Kidney (tissue), 14 donors: ENCODE measurements around the gene BEST1. TPM values are rescaled to one million over a fixed set of nuclear protein-coding genes. Genes with fewer than 3 reads are reported as not detected.

Experiments
- DNase-seq, 5 donors: peaks; one replicate each; pipeline ENCODE4 v3.0.0-alpha.2; 2013 to 2020
- FAIRE-seq: peaks from 2 replicates; lab custom pipeline; 2012; peaks lifted over from hg19 to GRCh38; lab: Jason Lieb, UNC
- H3K27ac ChIP-seq, 2 donors: one replicate each; pipeline ENCODE4 v1.7.0; 2013; ENCODE audit warnings: low read depth in 2 of 2, low read length in 2 of 2, inconsistent platforms in 1 of 2
- H3K27me3 ChIP-seq: one replicate; pipeline ENCODE4 v1.7.1; 2013; ENCODE audit warnings: low read length, inconsistent platforms; ENCODE audit not compliant: control insufficient read depth, insufficient read depth
- H3K36me3 ChIP-seq, 3 donors: one replicate each; pipeline versions ENCODE4 v1.7.0 to v1.7.1; 2013; ENCODE audit warnings: low read length in 3 of 3, control low read depth in 1 of 3, inconsistent platforms in 1 of 3; ENCODE audit not compliant: insufficient read depth in 3 of 3, control insufficient read depth in 2 of 3
- H3K4me1 ChIP-seq, 3 donors: one replicate each; pipeline versions ENCODE4 v1.7.0 to v1.7.1; 2013; ENCODE audit warnings: low read length in 3 of 3, inconsistent platforms in 1 of 3, low read depth in 1 of 3; ENCODE audit not compliant: control insufficient read depth in 2 of 3, insufficient read depth in 2 of 3
- H3K4me3 ChIP-seq, 3 donors: one replicate each; pipeline versions ENCODE4 v1.7.0 to v1.8.1; 2013; ENCODE audit warnings: low read length in 3 of 3, control low read depth in 1 of 3, inconsistent platforms in 1 of 3
- H3K9ac ChIP-seq, 3 donors: one replicate each; pipeline versions ENCODE4 v1.7.0 to v1.7.1; 2013; ENCODE audit warnings: low read length in 3 of 3, control low read depth in 1 of 3, inconsistent platforms in 1 of 3
- H3K9me3 ChIP-seq, 3 donors: one replicate each; pipeline versions ENCODE4 v1.7.0 to v1.7.1; 2013; ENCODE audit warnings: low read length in 3 of 3, control low read depth in 1 of 3, inconsistent platforms in 1 of 3; ENCODE audit not compliant: control insufficient read depth in 2 of 3, insufficient read depth in 1 of 3
- CTCF ChIP-seq: IDR thresholded peaks from 3 replicates; pipeline ENCODE4 v1.5.1; 2012; ENCODE audit warnings: mild to moderate bottlenecking, moderate library complexity, borderline replicate concordance; ENCODE audit not compliant: insufficient read depth; ENCODE audit errors: extremely low read depth
- intact Hi-C: fragments of 100-400 bp; cut with DNase I; formaldehyde crosslinking; loops from one replicate; pipeline ENCODE4 v1.11.1; 2022
- polyA plus RNA-seq: library from polyadenylated mRNA; stranded (reverse); fragments of 350-450 nt; fragmentation: Illumina TruSeq; extraction: RNeasy Lipid Tissue Mini Kit (QIAGEN cat#74804); gene quantifications from one replicate; pipeline ENCODE4 v1.2.3, GENCODE V29; 2014; ENCODE audit warnings: low read depth, low replicate concordance; ENCODE audit not compliant: insufficient read depth
- total RNA-seq: library from RNA; stranded (reverse); fragmentation: NEBNext Ultra II Directional; extraction: Animal tissue kit (Norgen Biotek cat#: 25700); gene quantifications from one replicate; pipeline ENCODE4 v1.2.1, GENCODE V29; 2021
- donor health status: control.
- donor health status: control.
- donor health status: control.
- donor health status: control.
- donor health status: control.
- donor health status: DM: yes; HTN: yes; CAD: no.
- donor health status: Normal renal cell carcinoma (clear cell type).

The BEST1 gene
- total and polyA plus RNA-seq, 2 donors from 2014 or later = 0.62 to 7.1 TPM

GRCh38 chr11:61907871-61908729 lies 42.1 kb upstream of the BEST1 start:
- Histone ChIP-seq H3K9me3 (no peaks in the 10 kb centered on the region), H3K36me3 (no peaks in the 10 kb centered on the region), H3K9ac (no peak overlapping the region), H3K27ac (no peak overlapping the region), H3K4me1 (peaks cover 0 to 26% (median 18%) of the 10 kb centered on the region in 3 donors), H3K27me3 (no peaks in the 10 kb centered on the region), H3K4me3 (no peak overlapping the region)
- FAIRE-seq (no peak), DNase-seq (peak in 1 of 5 donors; percentile 57)
- no peak for TF ChIP-seq CTCF
- intact Hi-C loops = no loop called here

GRCh38 chr11:61908730-61909316 lies 41.3 kb upstream of the BEST1 start:
- no peaks in the 10 kb centered on the region for H3K36me3 ChIP-seq
- no peaks in the 10 kb centered on the region for H3K27me3 ChIP-seq
- TF ChIP-seq CTCF = no peak
- peaks cover 0 to 26% (median 18%) of the 10 kb centered on the region in 3 donors for H3K4me1 ChIP-seq
- no peaks in the 10 kb centered on the region for H3K9me3 ChIP-seq
- DNase-seq = peak; percentile 38 to 79 (median 75)
- H3K4me3 ChIP-seq = no peak overlapping the region
- H3K9ac ChIP-seq = no peak overlapping the region
- intact Hi-C loops = no loop called here
- FAIRE-seq = no peak
- no peak overlapping the region for H3K27ac ChIP-seq

GRCh38 chr11:61910187-61911127 lies 39.7 kb upstream of the BEST1 start:
- peak in 2 of 5 donors; percentile 29 to 52 for DNase-seq
- Histone ChIP-seq H3K36me3 (no peaks in the 10 kb centered on the region), H3K4me1 (peaks cover 0 to 16% (median 11%) of the 10 kb centered on the region in 3 donors), H3K27ac (no peak overlapping the region), H3K27me3 (no peaks in the 10 kb centered on the region), H3K9ac (no peak overlapping the region), H3K9me3 (no peaks in the 10 kb centered on the region), H3K4me3 (no peak overlapping the region)
- no peak for FAIRE-seq
- intact Hi-C loops = no loop called here
- TF ChIP-seq CTCF = no peak
